ENCODE results near the gene SUN1.

Gene SUN1

DNA sequence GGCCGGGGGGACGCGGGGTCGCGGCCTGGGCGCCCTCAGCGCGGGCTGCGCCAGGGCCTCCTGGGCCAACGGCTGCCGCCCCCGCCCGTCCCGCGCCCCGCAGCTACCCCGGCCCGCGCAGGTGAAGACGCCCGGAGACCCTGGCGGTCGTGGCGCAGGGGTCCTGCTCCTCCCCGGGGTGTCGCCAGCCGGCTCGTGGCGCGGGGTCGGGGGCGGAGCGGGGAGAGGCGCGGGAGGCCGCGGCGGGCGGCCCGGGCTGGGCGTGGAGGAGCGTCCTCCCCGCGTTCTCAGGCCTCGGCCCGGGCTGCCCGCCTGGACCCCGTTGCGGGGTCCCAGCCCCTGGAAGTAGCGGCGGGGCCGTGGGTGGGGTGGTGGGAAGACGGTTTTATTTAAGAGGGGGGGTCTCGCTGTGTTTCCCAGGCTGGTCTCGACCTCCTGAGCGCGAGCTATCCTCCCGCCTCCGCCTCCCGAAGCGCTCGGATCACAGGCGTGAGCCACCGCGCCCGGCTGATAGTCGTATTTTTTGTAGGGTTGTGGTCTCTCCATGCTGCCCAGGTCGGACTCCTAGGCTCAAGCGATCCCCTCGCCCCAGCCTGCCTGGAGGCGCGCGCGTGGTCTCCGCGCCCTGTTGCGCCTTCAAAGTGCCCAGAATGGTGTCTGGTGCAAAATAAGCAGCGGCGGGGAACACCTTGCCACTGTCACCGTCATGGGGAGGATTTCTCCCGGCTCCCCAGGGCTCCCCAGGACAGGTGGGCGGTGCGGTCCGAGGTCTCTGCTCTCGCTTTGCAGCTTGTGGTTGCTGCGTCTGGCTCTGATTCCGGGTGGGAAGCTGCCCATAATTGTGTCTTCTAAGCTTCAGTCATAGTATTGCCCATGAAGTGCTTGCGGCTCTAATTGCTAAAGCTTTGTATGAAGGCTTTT lies 15.3 kb upstream of the SUN1 start (continued):
- no peak for TF ChIP-seq ZSCAN16 (tag by site-specific recombination; IDR thresholded peaks at IDR 0.05)
- TF ChIP-seq, protein P1, sequence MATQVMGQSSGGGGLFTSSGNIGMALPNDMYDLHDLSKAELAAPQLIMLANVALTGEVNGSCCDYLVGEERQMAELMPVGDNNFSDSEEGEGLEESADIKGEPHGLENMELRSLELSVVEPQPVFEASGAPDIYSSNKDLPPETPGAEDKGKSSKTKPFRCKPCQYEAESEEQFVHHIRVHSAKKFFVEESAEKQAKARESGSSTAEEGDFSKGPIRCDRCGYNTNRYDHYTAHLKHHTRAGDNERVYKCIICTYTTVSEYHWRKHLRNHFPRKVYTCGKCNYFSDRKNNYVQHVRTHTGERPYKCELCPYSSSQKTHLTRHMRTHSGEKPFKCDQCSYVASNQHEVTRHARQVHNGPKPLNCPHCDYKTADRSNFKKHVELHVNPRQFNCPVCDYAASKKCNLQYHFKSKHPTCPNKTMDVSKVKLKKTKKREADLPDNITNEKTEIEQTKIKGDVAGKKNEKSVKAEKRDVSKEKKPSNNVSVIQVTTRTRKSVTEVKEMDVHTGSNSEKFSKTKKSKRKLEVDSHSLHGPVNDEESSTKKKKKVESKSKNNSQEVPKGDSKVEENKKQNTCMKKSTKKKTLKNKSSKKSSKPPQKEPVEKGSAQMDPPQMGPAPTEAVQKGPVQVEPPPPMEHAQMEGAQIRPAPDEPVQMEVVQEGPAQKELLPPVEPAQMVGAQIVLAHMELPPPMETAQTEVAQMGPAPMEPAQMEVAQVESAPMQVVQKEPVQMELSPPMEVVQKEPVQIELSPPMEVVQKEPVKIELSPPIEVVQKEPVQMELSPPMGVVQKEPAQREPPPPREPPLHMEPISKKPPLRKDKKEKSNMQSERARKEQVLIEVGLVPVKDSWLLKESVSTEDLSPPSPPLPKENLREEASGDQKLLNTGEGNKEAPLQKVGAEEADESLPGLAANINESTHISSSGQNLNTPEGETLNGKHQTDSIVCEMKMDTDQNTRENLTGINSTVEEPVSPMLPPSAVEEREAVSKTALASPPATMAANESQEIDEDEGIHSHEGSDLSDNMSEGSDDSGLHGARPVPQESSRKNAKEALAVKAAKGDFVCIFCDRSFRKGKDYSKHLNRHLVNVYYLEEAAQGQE (tag by site-specific recombination; IDR thresholded peaks at IDR 0.05) = no peak
- no peak for TF ChIP-seq ZNF549 (tag by site-specific recombination; IDR thresholded peaks at IDR 0.05)
- TF ChIP-seq, protein P2, sequence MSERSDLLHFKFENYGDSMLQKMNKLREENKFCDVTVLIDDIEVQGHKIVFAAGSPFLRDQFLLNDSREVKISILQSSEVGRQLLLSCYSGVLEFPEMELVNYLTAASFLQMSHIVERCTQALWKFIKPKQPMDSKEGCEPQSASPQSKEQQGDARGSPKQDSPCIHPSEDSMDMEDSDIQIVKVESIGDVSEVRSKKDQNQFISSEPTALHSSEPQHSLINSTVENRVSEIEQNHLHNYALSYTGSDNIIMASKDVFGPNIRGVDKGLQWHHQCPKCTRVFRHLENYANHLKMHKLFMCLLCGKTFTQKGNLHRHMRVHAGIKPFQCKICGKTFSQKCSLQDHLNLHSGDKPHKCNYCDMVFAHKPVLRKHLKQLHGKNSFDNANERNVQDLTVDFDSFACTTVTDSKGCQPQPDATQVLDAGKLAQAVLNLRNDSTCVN (tag by site-specific recombination; optimal IDR thresholded peaks at IDR 0.05) = peak; percentile 64
- no peak for TF ChIP-seq ZNF112 (tag by site-specific recombination; IDR thresholded peaks at IDR 0.05)
- TF ChIP-seq ZNF677 (tag by site-specific recombination; IDR thresholded peaks at IDR 0.05) = no peak
- no peak for TF ChIP-seq KLF1 (tag by site-specific recombination; IDR thresholded peaks at IDR 0.05)
- no peak for TF ChIP-seq OSR2 (tag by site-specific recombination; IDR thresholded peaks at IDR 0.05)
- TF ChIP-seq ZNF561 (tag by site-specific recombination; IDR thresholded peaks at IDR 0.05; ENCODE audit: borderline replicate concordance) = no peak
- TF ChIP-seq ZNF660 (tag by site-specific recombination; IDR thresholded peaks at IDR 0.05) = peak; percentile 37; the same call in 1 of the 2 replicates
- TF ChIP-seq ZNF184 (tag by site-specific recombination; IDR thresholded peaks at IDR 0.05) = no peak
- no peak for TF ChIP-seq ZNF114 (tag by site-specific recombination; IDR thresholded peaks at IDR 0.05)
- no peak for TF ChIP-seq ZNF560 (tag by site-specific recombination; IDR thresholded peaks at IDR 0.05; ENCODE audit: borderline replicate concordance)
- no peak; the same call in 1 of the 2 replicates for TF ChIP-seq SP7 (tag by site-specific recombination; IDR thresholded peaks at IDR 0.05)
- no peak for TF ChIP-seq HOXC10 (CRISPR knock-in tag; IDR thresholded peaks at IDR 0.05)
- TF ChIP-seq YY1 (tag by site-specific recombination; IDR thresholded peaks at IDR 0.05) = no peak
- TF ChIP-seq GFI1B (tag by site-specific recombination; IDR thresholded peaks at IDR 0.05) = no peak
- TF ChIP-seq, protein P3, sequence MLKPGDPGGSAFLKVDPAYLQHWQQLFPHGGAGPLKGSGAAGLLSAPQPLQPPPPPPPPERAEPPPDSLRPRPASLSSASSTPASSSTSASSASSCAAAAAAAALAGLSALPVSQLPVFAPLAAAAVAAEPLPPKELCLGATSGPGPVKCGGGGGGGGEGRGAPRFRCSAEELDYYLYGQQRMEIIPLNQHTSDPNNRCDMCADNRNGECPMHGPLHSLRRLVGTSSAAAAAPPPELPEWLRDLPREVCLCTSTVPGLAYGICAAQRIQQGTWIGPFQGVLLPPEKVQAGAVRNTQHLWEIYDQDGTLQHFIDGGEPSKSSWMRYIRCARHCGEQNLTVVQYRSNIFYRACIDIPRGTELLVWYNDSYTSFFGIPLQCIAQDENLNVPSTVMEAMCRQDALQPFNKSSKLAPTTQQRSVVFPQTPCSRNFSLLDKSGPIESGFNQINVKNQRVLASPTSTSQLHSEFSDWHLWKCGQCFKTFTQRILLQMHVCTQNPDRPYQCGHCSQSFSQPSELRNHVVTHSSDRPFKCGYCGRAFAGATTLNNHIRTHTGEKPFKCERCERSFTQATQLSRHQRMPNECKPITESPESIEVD (tag by site-specific recombination; IDR thresholded peaks at IDR 0.05) = no peak
- peak; percentile 43 for TF ChIP-seq ZBTB17 (tag by site-specific recombination; IDR thresholded peaks at IDR 0.05)
- TF ChIP-seq, protein P4, sequence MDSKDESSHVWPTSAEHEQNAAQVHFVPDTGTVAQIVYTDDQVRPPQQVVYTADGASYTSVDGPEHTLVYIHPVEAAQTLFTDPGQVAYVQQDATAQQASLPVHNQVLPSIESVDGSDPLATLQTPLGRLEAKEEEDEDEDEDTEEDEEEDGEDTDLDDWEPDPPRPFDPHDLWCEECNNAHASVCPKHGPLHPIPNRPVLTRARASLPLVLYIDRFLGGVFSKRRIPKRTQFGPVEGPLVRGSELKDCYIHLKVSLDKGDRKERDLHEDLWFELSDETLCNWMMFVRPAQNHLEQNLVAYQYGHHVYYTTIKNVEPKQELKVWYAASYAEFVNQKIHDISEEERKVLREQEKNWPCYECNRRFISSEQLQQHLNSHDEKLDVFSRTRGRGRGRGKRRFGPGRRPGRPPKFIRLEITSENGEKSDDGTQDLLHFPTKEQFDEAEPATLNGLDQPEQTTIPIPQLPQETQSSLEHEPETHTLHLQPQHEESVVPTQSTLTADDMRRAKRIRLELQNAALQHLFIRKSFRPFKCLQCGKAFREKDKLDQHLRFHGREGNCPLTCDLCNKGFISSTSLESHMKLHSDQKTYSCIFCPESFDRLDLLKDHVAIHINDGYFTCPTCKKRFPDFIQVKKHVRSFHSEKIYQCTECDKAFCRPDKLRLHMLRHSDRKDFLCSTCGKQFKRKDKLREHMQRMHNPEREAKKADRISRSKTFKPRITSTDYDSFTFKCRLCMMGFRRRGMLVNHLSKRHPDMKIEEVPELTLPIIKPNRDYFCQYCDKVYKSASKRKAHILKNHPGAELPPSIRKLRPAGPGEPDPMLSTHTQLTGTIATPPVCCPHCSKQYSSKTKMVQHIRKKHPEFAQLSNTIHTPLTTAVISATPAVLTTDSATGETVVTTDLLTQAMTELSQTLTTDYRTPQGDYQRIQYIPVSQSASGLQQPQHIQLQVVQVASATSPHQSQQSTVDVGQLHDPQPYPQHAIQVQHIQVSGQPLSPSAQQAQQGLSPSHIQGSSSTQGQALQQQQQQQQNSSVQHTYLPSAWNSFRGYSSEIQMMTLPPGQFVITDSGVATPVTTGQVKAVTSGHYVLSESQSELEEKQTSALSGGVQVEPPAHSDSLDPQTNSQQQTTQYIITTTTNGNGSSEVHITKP (tag by site-specific recombination; IDR thresholded peaks at IDR 0.05) = peak; percentile 19; the same call in 1 of the 2 replicates
- TF ChIP-seq KLF9 (tag by site-specific recombination; IDR thresholded peaks at IDR 0.05; ENCODE audit: low read depth) = no peak
- TF ChIP-seq ZNF426 (tag by site-specific recombination; IDR thresholded peaks at IDR 0.05) = no peak
- TF ChIP-seq ZNF221 (tag by site-specific recombination; IDR thresholded peaks at IDR 0.05; ENCODE audit: borderline replicate concordance) = no peak
- TF ChIP-seq, protein P5, sequence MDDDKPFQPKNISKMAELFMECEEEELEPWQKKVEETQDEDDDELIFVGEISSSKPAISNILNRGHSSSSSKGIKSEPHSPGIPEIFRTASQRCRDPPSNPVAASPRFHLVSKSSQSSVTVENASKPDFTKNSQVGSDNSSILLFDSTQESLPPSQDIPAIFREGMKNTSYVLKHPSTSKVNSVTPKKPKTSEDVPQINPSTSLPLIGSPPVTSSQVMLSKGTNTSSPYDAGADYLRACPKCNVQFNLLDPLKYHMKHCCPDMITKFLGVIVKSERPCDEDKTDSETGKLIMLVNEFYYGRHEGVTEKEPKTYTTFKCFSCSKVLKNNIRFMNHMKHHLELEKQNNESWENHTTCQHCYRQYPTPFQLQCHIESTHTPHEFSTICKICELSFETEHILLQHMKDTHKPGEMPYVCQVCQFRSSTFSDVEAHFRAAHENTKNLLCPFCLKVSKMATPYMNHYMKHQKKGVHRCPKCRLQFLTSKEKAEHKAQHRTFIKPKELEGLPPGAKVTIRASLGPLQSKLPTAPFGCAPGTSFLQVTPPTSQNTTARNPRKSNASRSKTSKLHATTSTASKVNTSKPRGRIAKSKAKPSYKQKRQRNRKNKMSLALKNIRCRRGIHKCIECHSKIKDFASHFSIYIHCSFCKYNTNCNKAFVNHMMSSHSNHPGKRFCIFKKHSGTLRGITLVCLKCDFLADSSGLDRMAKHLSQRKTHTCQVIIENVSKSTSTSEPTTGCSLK (tag by site-specific recombination; IDR thresholded peaks at IDR 0.05) = no peak
- TF ChIP-seq, protein P6, sequence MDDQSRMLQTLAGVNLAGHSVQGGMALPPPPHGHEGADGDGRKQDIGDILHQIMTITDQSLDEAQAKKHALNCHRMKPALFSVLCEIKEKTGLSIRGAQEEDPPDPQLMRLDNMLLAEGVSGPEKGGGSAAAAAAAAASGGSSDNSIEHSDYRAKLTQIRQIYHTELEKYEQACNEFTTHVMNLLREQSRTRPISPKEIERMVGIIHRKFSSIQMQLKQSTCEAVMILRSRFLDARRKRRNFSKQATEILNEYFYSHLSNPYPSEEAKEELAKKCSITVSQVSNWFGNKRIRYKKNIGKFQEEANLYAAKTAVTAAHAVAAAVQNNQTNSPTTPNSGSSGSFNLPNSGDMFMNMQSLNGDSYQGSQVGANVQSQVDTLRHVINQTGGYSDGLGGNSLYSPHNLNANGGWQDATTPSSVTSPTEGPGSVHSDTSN (CRISPR knock-in tag; IDR thresholded peaks at IDR 0.05) = no peak
- TF ChIP-seq ZNF175 (tag by site-specific recombination; IDR thresholded peaks at IDR 0.05) = no peak

All from HEK293 (cell line).